Cardiac fibroblast (primary cell): ENCODE data around the gene MYO1A.
"Not testable (repeated sequence)": the region's sequence is repeated elsewhere in the genome, so short reads cannot be mapped to it uniquely, and the experiment has no call there.

Experiments
- DNase-seq, 2 donors: peaks; one replicate each; pipeline versions ENCODE4 v3.0.0 to v3.0.0-alpha.2; 2010; ENCODE audit warnings: low read depth in 2 of 2
- H3K4me3 ChIP-seq, 2 donors: replicated peaks in 1 of 2; 1 replicate in 1 of 2; 2 replicates in 1 of 2; pipeline ENCODE4 v1.5.1; 2011; ENCODE audit warnings: low read depth in 2 of 2, low read length in 2 of 2, mild to moderate bottlenecking in 2 of 2, moderate library complexity in 1 of 2
- TF ChIP-seq, protein P1 (sequence below): IDR thresholded peaks from one replicate; pipeline ENCODE4 v1.5.1; 2011; ENCODE audit warnings: low read depth, mild to moderate bottlenecking, low read length, inconsistent platforms

The MYO1A gene

GRCh38 chr12:57027805-57028153 lies 22.1 kb downstream of the MYO1A start:
- no peak for DNase-seq
- TF ChIP-seq, protein P1, sequence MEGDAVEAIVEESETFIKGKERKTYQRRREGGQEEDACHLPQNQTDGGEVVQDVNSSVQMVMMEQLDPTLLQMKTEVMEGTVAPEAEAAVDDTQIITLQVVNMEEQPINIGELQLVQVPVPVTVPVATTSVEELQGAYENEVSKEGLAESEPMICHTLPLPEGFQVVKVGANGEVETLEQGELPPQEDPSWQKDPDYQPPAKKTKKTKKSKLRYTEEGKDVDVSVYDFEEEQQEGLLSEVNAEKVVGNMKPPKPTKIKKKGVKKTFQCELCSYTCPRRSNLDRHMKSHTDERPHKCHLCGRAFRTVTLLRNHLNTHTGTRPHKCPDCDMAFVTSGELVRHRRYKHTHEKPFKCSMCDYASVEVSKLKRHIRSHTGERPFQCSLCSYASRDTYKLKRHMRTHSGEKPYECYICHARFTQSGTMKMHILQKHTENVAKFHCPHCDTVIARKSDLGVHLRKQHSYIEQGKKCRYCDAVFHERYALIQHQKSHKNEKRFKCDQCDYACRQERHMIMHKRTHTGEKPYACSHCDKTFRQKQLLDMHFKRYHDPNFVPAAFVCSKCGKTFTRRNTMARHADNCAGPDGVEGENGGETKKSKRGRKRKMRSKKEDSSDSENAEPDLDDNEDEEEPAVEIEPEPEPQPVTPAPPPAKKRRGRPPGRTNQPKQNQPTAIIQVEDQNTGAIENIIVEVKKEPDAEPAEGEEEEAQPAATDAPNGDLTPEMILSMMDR: no peak
- H3K4me3 ChIP-seq: no peak overlapping the region

DNA sequence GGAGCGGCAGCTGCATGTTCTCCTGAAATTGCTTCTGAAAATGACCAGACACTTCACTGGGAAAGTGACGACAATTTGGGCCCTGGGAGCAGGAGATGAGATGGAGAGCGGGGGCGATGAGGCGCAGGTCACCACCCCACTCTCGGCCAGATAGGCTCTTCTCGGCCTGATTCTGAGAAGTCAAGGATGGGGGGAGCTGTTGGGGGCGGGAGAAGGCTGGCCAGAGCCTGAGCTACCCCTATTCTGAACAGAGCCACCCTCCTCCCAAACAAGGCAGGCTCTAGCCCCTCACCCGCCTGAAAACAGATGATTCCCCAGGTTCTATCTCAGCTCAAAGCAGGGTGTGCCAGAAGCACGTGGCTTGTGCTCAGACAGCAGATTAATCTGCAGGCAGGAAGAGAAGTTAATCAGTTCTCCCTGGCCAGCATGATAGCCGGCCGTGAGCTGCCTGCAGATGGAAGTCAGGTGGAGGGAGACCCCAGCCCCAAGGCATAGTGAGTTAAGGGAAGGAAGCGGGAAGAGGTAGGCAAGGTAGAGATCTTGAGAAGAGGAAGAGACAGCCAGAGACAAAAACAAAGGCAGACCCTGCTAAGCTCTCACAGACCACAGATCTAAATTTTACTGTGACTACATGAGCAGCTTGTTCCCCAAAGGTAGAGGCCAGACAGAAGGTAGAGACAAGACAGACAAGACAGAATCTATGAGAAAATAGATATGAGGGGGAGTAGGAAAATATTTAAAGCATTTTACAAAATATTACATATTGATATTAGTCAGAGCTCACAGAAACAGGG lies 22.7 kb downstream of the MYO1A start:
- DNase-seq: no peak
- TF ChIP-seq, protein P1: no peak
- H3K4me3 ChIP-seq: no peak overlapping the region

DNA sequence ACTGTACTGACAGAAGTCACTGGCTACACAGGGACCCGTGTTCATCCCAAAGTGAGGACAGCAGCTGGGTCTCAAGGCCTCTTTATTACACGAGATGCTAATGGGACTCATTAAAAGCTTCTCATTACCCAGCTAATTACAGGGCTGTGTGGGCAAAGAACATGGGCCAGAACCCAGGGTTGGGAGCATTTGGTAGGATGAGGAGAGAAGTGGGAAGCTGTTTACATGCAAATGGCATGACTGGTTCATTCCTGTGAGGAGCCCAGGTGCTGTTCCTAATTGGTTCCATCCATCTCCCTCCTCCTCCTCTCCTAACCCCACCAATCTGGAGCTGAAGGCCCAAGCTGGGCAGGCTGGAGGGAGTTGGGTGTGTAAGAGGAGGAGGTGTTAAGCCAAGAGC lies 24.7 kb downstream of the MYO1A start:
- no peak overlapping the region for H3K4me3 ChIP-seq
- TF ChIP-seq, protein P1: no peak
- no peak for DNase-seq

DNA sequence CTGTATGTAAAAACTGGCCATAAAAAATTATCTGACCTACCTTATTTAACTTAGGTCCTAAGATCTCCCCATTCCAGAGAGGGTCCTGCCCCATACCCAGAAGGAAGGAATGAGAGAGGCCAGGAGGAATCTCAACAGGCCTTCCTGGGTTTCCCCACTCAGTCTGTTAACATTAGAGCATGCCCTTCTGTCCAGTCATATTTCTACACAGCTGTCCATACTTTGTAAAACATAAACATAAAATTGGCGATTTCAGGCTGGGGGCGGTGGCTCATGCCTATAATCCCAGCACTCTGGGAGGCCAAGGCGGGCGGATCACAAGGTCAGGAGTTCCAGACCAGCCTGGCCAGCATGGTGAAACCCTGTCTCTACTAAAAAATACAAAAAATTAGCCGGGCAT lies 27.6 kb downstream of the MYO1A start:
- H3K4me3 ChIP-seq, DNase-seq: not testable (repeated sequence)

- H3K4me3 ChIP-seq: no peak overlapping the region
- TF ChIP-seq, protein P1: no peak
- no peak for DNase-seq
These were observed 29.8 kb downstream of the MYO1A start for GRCh38 chr12:57019983-57020719.

DNA sequence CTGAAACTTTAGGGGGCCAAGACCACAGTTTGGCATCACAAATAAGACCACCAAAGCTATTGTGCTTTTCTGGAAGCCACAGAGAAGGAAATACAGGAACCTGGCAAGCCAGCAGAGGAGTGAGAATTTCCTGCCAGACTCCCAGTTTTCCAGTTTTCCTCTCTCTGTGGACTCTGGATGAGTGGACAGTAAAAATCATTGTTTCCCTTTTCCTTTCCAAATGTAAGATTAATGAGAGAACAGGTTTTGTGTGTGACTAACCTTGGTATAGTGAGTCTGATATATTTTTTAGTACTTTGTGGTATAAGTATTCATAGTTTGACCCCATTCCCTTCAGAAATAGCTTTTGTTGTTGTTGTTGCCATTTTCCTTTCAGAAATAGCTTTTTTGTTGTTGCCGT lies 31.0 kb downstream of the MYO1A start:
- TF ChIP-seq, protein P1: no peak
- DNase-seq: no peak
- H3K4me3 ChIP-seq: no peak overlapping the region

- H3K4me3 ChIP-seq, DNase-seq: not testable (repeated sequence)
These were observed 31.6 kb downstream of the MYO1A start for GRCh38 chr12:57018353-57018752.
